ENCODE data around the gene TCOF1.

TCOF1 gene

GRCh38 chr5:150329038-150329437, 28.5 kb upstream of the TCOF1 start:
- TF ChIP-seq USF1 (IDR thresholded peaks at IDR 0.05) = no peak
- TF ChIP-seq EP300 (IDR thresholded peaks at IDR 0.05; ENCODE audit: borderline replicate concordance) = no peak
- TF ChIP-seq CEBPB (IDR thresholded peaks at IDR 0.05) = no peak
- TF ChIP-seq FOXM1 (IDR thresholded peaks at IDR 0.05; ENCODE audit: borderline replicate concordance, low read depth) = no peak
- TF ChIP-seq REST (IDR thresholded peaks at IDR 0.05; ENCODE audit: low read depth) = no peak
- TF ChIP-seq TEAD4 (IDR thresholded peaks at IDR 0.05) = no peak
- no peak for TF ChIP-seq CREB1 (IDR thresholded peaks at IDR 0.05; ENCODE audit: low read depth)
- no peak for TF ChIP-seq ZBTB7A (IDR thresholded peaks at IDR 0.05; ENCODE audit: low read depth)
- TF ChIP-seq EGR1 (IDR thresholded peaks at IDR 0.05) = no peak

GRCh38 chr5:150329881-150330876, 27.3 kb upstream of the TCOF1 start:
- TF ChIP-seq TEAD4 (IDR thresholded peaks at IDR 0.05) (no peak), USF1 (IDR thresholded peaks at IDR 0.05) (no peak), MAX (IDR thresholded peaks at IDR 0.05) (no peak), NFIC (IDR thresholded peaks at IDR 0.05) (no peak), EGR1 (IDR thresholded peaks at IDR 0.05) (no peak), REST (IDR thresholded peaks at IDR 0.05; ENCODE audit: low read depth) (no peak), EP300 (IDR thresholded peaks at IDR 0.05; ENCODE audit: borderline replicate concordance) (no peak), TAF1 (IDR thresholded peaks at IDR 0.05; ENCODE audit: low read depth) (no peak), CREB1 (IDR thresholded peaks at IDR 0.05; ENCODE audit: low read depth) (no peak), ZBTB7A (IDR thresholded peaks at IDR 0.05; ENCODE audit: low read depth) (no peak), TCF12 (IDR thresholded peaks at IDR 0.05; ENCODE audit: low read depth) (no peak)

GRCh38 chr5:150333400-150333799, 24.1 kb upstream of the TCOF1 start:
- TF ChIP-seq ZBTB7A (IDR thresholded peaks at IDR 0.05; ENCODE audit: low read depth) (no peak), TCF12 (IDR thresholded peaks at IDR 0.05; ENCODE audit: low read depth) (no peak), MAX (IDR thresholded peaks at IDR 0.05) (no peak), TAF1 (IDR thresholded peaks at IDR 0.05; ENCODE audit: low read depth) (no peak), CEBPB (IDR thresholded peaks at IDR 0.05) (no peak), EGR1 (IDR thresholded peaks at IDR 0.05) (no peak), NFIC (IDR thresholded peaks at IDR 0.05) (no peak), REST (IDR thresholded peaks at IDR 0.05; ENCODE audit: low read depth) (no peak), YY1 (IDR thresholded peaks at IDR 0.05; ENCODE audit: low read depth) (no peak), RAD21 (IDR thresholded peaks at IDR 0.05; ENCODE audit: low read depth) (no peak), FOXM1 (IDR thresholded peaks at IDR 0.05; ENCODE audit: borderline replicate concordance, low read depth) (no peak), TEAD4 (IDR thresholded peaks at IDR 0.05) (no peak), EP300 (IDR thresholded peaks at IDR 0.05; ENCODE audit: borderline replicate concordance) (no peak), CREB1 (IDR thresholded peaks at IDR 0.05; ENCODE audit: low read depth) (no peak)

GRCh38 chr5:150335778-150336177, 21.7 kb upstream of the TCOF1 start:
- no peak for TF ChIP-seq FOXM1 (IDR thresholded peaks at IDR 0.05; ENCODE audit: borderline replicate concordance, low read depth)
- no peak for TF ChIP-seq EP300 (IDR thresholded peaks at IDR 0.05; ENCODE audit: borderline replicate concordance)
- TF ChIP-seq NFIC (IDR thresholded peaks at IDR 0.05) = no peak
- TF ChIP-seq USF1 (IDR thresholded peaks at IDR 0.05) = no peak
- no peak for TF ChIP-seq RAD21 (IDR thresholded peaks at IDR 0.05; ENCODE audit: low read depth)
- TF ChIP-seq REST (IDR thresholded peaks at IDR 0.05; ENCODE audit: low read depth) = no peak
- TF ChIP-seq TCF12 (IDR thresholded peaks at IDR 0.05; ENCODE audit: low read depth) = no peak
- no peak for TF ChIP-seq CEBPB (IDR thresholded peaks at IDR 0.05)
- TF ChIP-seq MAX (IDR thresholded peaks at IDR 0.05) = no peak
- no peak for TF ChIP-seq TAF1 (IDR thresholded peaks at IDR 0.05; ENCODE audit: low read depth)
